ENCODE results near the gene TBC1D2B. TPM values are rescaled to one million over a fixed set of nuclear protein-coding genes. Genes with fewer than 3 reads are reported as not detected.

TBC1D2B gene
- total and polyA plus RNA-seq, 2 of the 4 experiments (the other 2 are of a cell fraction): 17.7 to 28.3 TPM

DNA sequence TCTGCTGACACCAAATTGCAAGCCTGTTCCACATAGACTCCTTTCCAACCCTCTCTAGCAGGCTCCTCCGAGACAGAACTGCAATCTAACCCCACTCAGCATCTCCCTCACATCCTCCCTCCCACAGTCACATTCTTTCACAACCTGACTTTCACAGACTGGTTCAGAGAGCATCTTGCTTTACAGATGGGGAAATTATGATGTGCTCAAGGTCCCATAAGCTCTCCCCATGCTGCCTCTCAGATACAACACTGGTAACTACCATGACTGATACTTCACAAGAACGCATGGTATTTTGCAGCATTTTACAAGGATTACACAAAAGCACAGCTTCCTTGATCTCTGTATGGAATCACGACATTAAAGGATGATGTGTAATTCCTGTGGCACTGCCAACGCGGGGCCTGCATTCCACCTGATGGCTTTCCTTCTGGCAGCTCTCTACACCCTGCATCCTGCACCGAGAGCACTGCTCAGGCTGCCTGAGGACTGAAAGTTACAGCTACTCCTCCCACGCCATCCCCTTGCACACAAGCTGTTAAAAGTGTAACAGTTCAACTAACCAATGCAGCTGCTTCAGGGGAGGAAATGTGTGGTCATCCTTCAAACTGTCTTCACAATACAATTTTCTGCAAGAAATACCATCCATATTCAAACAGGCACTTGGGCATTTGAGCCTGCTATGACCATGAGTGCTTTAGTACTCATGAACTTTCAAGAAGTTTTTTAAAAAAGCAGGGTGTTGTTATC, 27.6 kb downstream of the TBC1D2B start:
- peak; percentile 75 for ATAC-seq (ENCODE audit: low read depth)
- Histone ChIP-seq H3K4me3 (ENCODE audit: insufficient read depth, low read depth, low read length) (no peak overlapping the region), H3K4ac (ENCODE audit: low read depth, low read length) (peak overlapping the region; percentile 68), H4K91ac (ENCODE audit: insufficient read depth, low read depth, low read length) (peak overlapping the region; percentile 27), H3K27me3 (ENCODE audit: control insufficient read depth, insufficient read depth, low read length) (no peaks in the 10 kb centered on the region), H2BK15ac (ENCODE audit: low read depth, low read length) (no peak overlapping the region; the same call in 2 of the 3 replicates), H3K4me2 (ENCODE audit: low read depth, low read length) (peak overlapping the region; percentile 3), H3K9me3 (ENCODE audit: control insufficient read depth, insufficient read depth, low read length) (no peaks in the 10 kb centered on the region), H2BK5ac (ENCODE audit: low read depth, low read length, poor library complexity, severe bottlenecking) (peak overlapping the region; percentile 61), H4K20me1 (ENCODE audit: insufficient read depth, low read length) (peaks cover 40% of the 10 kb centered on the region), H3K23ac (ENCODE audit: low read depth, low read length) (peak overlapping the region; percentile 4; the same call in 1 of the 2 replicates), H3K18ac (ENCODE audit: low read depth, low read length) (peak overlapping the region; percentile 4; the same call in 1 of the 2 replicates), H2AFZ (replicated peaks; ENCODE audit: low read length, poor library complexity) (peak overlapping the region; percentile 37), H3K4me1 (ENCODE audit: control insufficient read depth, insufficient read depth, low read length) (peaks cover 33% of the 10 kb centered on the region), H2AK9ac (replicated peaks; ENCODE audit: low read depth, low read length, poor library complexity) (peak overlapping the region; percentile 21), H2AK5ac (ENCODE audit: low read depth, low read length) (peak overlapping the region; percentile 24), H4K5ac (ENCODE audit: low read depth, low read length) (no peak overlapping the region), H3K79me1 (ENCODE audit: low read depth in 1 of 2, low read length in 2 of 2) (peaks cover 32 to 82% of the 10 kb centered on the region in 2 experiments), H3K36me3 (ENCODE audit: control insufficient read depth, insufficient read depth, low read length) (peaks cover 13% of the 10 kb centered on the region), H3K27ac (ENCODE audit: insufficient read depth, low read length) (peak overlapping the region; percentile 25), H3K14ac (replicated peaks; ENCODE audit: low read depth, low read length) (peak overlapping the region; percentile 30), H3K56ac (ENCODE audit: extremely low read depth, insufficient read depth, low read length) (no peak overlapping the region), H2BK20ac (ENCODE audit: low read depth, low read length) (peak overlapping the region; percentile 46), H2BK120ac (ENCODE audit: low read depth, low read length) (peak overlapping the region; percentile 63), H3K9ac (ENCODE audit: low read depth, low read length) (no peak overlapping the region; the same call in 1 of the 2 replicates), H3K9me1 (ENCODE audit: insufficient read depth, low read length) (peaks cover 31% of the 10 kb centered on the region), H4K8ac (ENCODE audit: low read depth in 2 of 2, low read length in 2 of 2) (peak overlapping the region in 1 of 2 experiments; percentile 48; a peak in 2 of 4 replicates)
- 18% methylated on average over 2 of the region's 7 CpGs; no CpG with 5 or more reads in 1 of the 2 experiments for WGBS, 2 experiments (ENCODE audit: extremely low coverage in 2 of 2, insufficient read length in 1 of 2)
- ChIA-PET CTCF (interaction anchor here (0.9 to 1.2 kb wide), 3 partner anchors 12 to 32 kb away, joined by 3 read pairs; no protein-coding TSS in a partner anchor), POLR2A (ENCODE audit: unreplicated experiment) (no interaction called here)
- in situ Hi-C loops (cut with MboI; ENCODE audit: low sequenced_read_pairs): no loop called here
- dilution Hi-C loops (cut with HindIII; ENCODE audit: low sequenced_read_pairs, unreplicated experiment): no loop called here
- TF ChIP-seq CEBPB (IDR thresholded peaks at IDR 0.05; ENCODE audit: low read depth, low read length) (peak; percentile 48; the same call in 1 of the 2 replicates), NFE2L2 (IDR thresholded peaks at IDR 0.05; ENCODE audit: low read depth, low read length) (no peak), SMC3 (IDR thresholded peaks at IDR 0.05; ENCODE audit: low read depth, low read length) (0 out of 2 replicates have a peak, but pooled peaks have one; percentile 3), POLR2A (IDR thresholded peaks at IDR 0.05; ENCODE audit: low read depth, low read length) (no peak), RFX5 (IDR thresholded peaks at IDR 0.05; ENCODE audit: low read depth, low read length) (no peak), MAFK (IDR thresholded peaks at IDR 0.05; ENCODE audit: low read depth, low read length) (peak; percentile 10; the same call in 1 of the 2 replicates), MXI1 (IDR thresholded peaks at IDR 0.05; ENCODE audit: borderline replicate concordance, low read depth, low read length) (peak; percentile 41; the same call in 1 of the 2 replicates), RAD21 (IDR thresholded peaks at IDR 0.05; ENCODE audit: low read length) (no peak; the same call in 1 of the 2 replicates), BHLHE40 (IDR thresholded peaks at IDR 0.05; ENCODE audit: low read depth, low read length) (no peak), FOS (IDR thresholded peaks at IDR 0.05; ENCODE audit: low read depth, low read length) (no peak), MAZ (IDR thresholded peaks at IDR 0.05; ENCODE audit: borderline replicate concordance, low read depth, low read length) (0 out of 2 replicates have a peak, but pooled peaks have one; percentile 13)
- TF ChIP-seq, protein P1, sequence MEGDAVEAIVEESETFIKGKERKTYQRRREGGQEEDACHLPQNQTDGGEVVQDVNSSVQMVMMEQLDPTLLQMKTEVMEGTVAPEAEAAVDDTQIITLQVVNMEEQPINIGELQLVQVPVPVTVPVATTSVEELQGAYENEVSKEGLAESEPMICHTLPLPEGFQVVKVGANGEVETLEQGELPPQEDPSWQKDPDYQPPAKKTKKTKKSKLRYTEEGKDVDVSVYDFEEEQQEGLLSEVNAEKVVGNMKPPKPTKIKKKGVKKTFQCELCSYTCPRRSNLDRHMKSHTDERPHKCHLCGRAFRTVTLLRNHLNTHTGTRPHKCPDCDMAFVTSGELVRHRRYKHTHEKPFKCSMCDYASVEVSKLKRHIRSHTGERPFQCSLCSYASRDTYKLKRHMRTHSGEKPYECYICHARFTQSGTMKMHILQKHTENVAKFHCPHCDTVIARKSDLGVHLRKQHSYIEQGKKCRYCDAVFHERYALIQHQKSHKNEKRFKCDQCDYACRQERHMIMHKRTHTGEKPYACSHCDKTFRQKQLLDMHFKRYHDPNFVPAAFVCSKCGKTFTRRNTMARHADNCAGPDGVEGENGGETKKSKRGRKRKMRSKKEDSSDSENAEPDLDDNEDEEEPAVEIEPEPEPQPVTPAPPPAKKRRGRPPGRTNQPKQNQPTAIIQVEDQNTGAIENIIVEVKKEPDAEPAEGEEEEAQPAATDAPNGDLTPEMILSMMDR (conservative IDR thresholded peaks at IDR 0.05; ENCODE audit: low read depth, low read length): no peak
- TF ChIP-seq, protein P2, sequence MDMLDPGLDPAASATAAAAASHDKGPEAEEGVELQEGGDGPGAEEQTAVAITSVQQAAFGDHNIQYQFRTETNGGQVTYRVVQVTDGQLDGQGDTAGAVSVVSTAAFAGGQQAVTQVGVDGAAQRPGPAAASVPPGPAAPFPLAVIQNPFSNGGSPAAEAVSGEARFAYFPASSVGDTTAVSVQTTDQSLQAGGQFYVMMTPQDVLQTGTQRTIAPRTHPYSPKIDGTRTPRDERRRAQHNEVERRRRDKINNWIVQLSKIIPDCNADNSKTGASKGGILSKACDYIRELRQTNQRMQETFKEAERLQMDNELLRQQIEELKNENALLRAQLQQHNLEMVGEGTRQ (IDR thresholded peaks at IDR 0.05; ENCODE audit: low read depth, low read length): no peak
- BruUV-seq (replicated peaks): no TSS peak
- peak; percentile 91 for DNase-seq
- intact Hi-C loops (cut with micrococcal nuclease): loop anchor here (2.0 to 5.0 kb wide), 4 partner anchors 15 to 43 kb away; no protein-coding TSS in a partner anchor

Data from IMR-90 (cell line).